Measurements from ENCODE around the gene SLC5A5.

DNA sequence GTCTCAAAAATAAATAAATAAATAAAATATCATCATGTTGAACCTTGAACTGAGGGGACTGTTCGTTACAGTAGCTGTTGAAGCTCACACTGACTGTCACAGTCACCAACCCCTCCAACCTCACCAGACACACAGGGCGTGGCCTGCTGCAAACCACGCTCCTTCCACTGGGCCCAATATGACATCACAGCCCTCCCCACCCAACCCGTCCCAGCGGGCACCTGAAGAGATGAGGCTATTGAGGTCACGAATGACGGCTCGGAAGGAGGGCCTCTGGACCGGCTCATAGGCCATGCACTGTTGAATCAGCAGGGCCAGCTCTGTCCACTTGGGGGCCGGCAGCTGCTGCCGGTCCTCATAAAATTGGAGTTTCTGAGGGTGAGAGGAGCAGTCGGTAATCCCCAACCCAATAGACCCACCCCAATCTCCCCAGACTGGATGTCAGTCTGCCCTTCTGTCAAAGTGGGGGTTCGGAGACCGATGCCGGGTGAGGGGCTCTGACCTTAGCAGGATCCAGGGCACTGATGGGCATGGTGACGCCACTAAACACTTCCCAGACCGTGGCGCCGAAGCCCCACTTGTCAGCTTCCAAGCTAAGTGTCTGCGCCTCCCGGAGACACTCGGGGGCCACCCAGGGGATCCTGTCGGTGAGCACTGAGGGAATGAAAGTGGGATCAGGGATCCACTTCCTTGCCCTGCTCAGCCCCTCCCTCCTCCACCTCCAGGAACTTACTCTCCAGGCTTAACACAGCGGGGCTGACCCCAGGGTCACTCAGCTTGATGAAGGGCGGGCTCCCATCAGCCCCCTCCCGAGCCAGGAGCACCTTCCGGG lies 37.2 kb upstream of the SLC5A5 start:
- TF ChIP-seq, protein P1, sequence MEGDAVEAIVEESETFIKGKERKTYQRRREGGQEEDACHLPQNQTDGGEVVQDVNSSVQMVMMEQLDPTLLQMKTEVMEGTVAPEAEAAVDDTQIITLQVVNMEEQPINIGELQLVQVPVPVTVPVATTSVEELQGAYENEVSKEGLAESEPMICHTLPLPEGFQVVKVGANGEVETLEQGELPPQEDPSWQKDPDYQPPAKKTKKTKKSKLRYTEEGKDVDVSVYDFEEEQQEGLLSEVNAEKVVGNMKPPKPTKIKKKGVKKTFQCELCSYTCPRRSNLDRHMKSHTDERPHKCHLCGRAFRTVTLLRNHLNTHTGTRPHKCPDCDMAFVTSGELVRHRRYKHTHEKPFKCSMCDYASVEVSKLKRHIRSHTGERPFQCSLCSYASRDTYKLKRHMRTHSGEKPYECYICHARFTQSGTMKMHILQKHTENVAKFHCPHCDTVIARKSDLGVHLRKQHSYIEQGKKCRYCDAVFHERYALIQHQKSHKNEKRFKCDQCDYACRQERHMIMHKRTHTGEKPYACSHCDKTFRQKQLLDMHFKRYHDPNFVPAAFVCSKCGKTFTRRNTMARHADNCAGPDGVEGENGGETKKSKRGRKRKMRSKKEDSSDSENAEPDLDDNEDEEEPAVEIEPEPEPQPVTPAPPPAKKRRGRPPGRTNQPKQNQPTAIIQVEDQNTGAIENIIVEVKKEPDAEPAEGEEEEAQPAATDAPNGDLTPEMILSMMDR (IDR thresholded peaks at IDR 0.05) = no peak
- TF ChIP-seq POLR2AphosphoS5 (IDR thresholded peaks at IDR 0.05) = no peak

Data from prostate gland (tissue), 2 donors.